Measurements from ENCODE around the gene PLPPR2. TPM values are rescaled to one million over a fixed set of nuclear protein-coding genes. Genes with fewer than 3 reads are reported as not detected.

Gene PLPPR2
- total and polyA plus RNA-seq, 7 donors = 4.3 to 33.6 (median 20.8) TPM

- Histone ChIP-seq H3K4me1 (peaks cover 22% of the 10 kb centered on the region), H3K36me3 (ENCODE audit: insufficient read depth in 1 of 2, low read depth in 1 of 2) (no peaks in the 10 kb centered on the region), H3K27ac (no peak overlapping the region), H3K4me3 (peak overlapping the region; percentile 53), H3K9me3 (no peaks in the 10 kb centered on the region), H3K27me3 (ENCODE audit: insufficient read depth in 3 of 3, low read length in 2 of 3) (peaks cover 0 to 24% (median 8%) of the 10 kb centered on the region in 3 donors)
- ATAC-seq (peak in 2 of 4 donors; percentile 25 to 36), DNase-seq (peak; percentile 51 to 71)
- WGBS, 3 donors = 1 to 2% (median 1%) methylated on average over 51 to 65 of the region's 65 CpGs
- TF ChIP-seq CTCF (IDR thresholded peaks at IDR 0.05) = peak; percentile 57
- intact Hi-C loops (cut with DNase I) = loop anchor here (5.0 kb wide), 3 partner anchors 39 to 204 kb away; partner anchors contain the start of gene ELAVL3 (in 1 of the 2)
These were observed 27.9 kb downstream of the PLPPR2 start for GRCh38 chr19:11382898-11383705.

- ATAC-seq (no peak), DNase-seq (no peak)
- Histone ChIP-seq H3K36me3 (ENCODE audit: insufficient read depth in 1 of 2, low read depth in 1 of 2) (no peaks in the 10 kb centered on the region), H3K9me3 (no peaks in the 10 kb centered on the region), H3K4me1 (peaks cover 22% of the 10 kb centered on the region), H3K27me3 (ENCODE audit: insufficient read depth in 3 of 3, low read length in 2 of 3) (peaks cover 0 to 24% (median 8%) of the 10 kb centered on the region in 3 donors), H3K4me3 (peak overlapping the region; percentile 53), H3K27ac (no peak overlapping the region)
- WGBS, 3 donors = 2 to 3% (median 3%) methylated on average over 7 to 9 of the region's 9 CpGs
- intact Hi-C loops (cut with DNase I) = loop anchor here (5.0 kb wide), 3 partner anchors 39 to 204 kb away; partner anchors contain the start of gene ELAVL3 (in 1 of the 2)
- no peak for TF ChIP-seq CTCF (IDR thresholded peaks at IDR 0.05)
These were observed 28.4 kb downstream of the PLPPR2 start for GRCh38 chr19:11383706-11384048.

- ATAC-seq (no peak), DNase-seq (no peak)
- Histone ChIP-seq H3K27me3 (ENCODE audit: insufficient read depth in 3 of 3, low read length in 2 of 3) (peaks cover 0 to 24% (median 8%) of the 10 kb centered on the region in 3 donors), H3K27ac (no peak overlapping the region), H3K4me3 (no peak overlapping the region), H3K4me1 (peaks cover 22% of the 10 kb centered on the region), H3K36me3 (ENCODE audit: insufficient read depth in 1 of 2, low read depth in 1 of 2) (no peaks in the 10 kb centered on the region), H3K9me3 (no peaks in the 10 kb centered on the region)
- no peak for TF ChIP-seq CTCF (IDR thresholded peaks at IDR 0.05)
- 83 to 85% (median 83%) methylated on average over 5 of the region's 5 CpGs for WGBS, 3 donors
- intact Hi-C loops (cut with DNase I) = loop anchor here (5.0 kb wide), 3 partner anchors 38 to 203 kb away; partner anchors contain the start of gene ELAVL3 (in 1 of the 2)
These were observed 29.5 kb downstream of the PLPPR2 start for GRCh38 chr19:11384778-11385129.

DNA sequence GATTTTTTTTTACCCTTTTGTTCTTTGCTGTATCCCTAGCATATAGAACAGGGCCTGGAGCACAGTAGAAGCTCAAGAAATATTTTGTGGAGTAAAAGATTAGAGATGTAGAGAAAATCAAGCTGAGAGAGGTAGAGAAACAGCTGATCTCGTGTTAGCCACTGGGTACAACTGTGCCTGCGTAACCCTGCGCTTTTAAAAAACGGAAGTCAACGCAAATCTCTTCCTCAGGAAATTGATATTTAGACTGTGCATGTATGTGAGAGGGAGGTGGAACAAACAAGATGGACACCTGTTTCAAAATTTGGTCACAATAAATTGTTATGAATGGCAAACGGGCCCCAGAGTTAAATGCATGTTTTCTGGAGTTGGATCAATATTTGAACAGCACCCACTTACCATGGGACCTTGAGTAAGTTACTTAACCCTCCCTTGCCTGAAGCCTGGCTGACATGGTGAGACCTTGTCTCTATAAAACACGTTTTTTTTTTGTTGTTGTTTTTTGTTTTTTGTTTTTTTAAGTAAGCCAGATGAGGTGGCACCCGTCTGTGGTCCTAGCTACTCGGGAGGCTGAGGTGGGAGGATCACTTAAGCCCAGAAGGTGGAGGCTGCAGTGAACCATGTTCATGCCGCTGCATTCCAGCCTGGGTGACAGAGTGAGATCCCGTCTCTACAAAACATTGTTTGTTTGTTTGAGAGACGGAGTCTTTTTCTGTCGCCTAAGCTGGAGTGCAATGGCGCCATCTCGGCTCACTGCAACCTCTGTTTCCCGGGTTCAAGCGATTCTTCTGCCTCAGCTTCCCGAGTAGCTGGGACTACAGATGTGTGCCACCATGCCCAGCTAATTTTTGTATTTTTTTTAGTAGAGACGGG, 32.2 kb downstream of the PLPPR2 start:
- Histone ChIP-seq H3K36me3 (ENCODE audit: insufficient read depth in 1 of 2, low read depth in 1 of 2) (no peaks in the 10 kb centered on the region), H3K27ac (no peak overlapping the region), H3K9me3 (no peaks in the 10 kb centered on the region), H3K4me1 (peaks cover 8% of the 10 kb centered on the region), H3K4me3 (no peak overlapping the region), H3K27me3 (ENCODE audit: insufficient read depth in 3 of 3, low read length in 2 of 3) (peaks cover 0 to 15% (median 10%) of the 10 kb centered on the region in 3 donors)
- WGBS, 3 donors = 70 to 73% (median 71%) methylated on average over 19 of the region's 19 CpGs
- ATAC-seq (no peak), DNase-seq (no peak)
- no peak for TF ChIP-seq CTCF (IDR thresholded peaks at IDR 0.05)
- intact Hi-C loops (cut with DNase I) = no loop called here

All from psoas muscle (tissue), 8 donors.